ENCODE results near the gene OR6K3.

OR6K3 gene, protein sequence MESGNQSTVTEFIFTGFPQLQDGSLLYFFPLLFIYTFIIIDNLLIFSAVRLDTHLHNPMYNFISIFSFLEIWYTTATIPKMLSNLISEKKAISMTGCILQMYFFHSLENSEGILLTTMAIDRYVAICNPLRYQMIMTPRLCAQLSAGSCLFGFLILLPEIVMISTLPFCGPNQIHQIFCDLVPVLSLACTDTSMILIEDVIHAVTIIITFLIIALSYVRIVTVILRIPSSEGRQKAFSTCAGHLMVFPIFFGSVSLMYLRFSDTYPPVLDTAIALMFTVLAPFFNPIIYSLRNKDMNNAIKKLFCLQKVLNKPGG

DNA sequence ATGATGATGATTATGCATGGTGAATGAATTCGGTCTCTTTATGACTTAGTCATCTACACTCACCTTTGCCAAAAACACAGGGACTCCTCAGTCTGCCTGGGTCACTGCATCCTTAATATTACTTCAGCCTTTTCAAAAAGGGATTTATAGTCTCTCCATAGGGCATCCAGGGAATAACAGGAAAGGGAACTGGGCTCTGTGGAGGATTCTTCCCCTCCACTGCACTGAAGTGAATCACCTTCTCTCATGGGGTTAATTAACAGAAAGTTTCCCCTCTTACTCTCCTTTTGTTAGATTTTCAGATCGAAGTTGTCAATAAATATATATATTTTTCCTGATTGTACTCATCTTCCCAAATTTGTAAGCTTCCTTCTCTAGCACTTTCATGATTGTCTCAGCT is at the start of gene OR6K3:
Gene OR6K3 (minus strand): TSS at position 101 of the 400 bp plus-strand sequence. CDS start 2,605 bp downstream, outside the sequence.
- Mint-ChIP-seq H3K4me3 (no peak within 1 kb of the TSS), H3K27me3 (peaks cover 40% of the 10 kb centered on the region), H3K36me3 (ENCODE audit: low read depth) (no peaks in the 10 kb centered on the region), H3K9me3 (no peaks in the 10 kb centered on the region), H3K27ac (no peak within 1 kb of the TSS), H3K4me1 (ENCODE audit: low read depth) (peaks cover 6% of the 10 kb centered on the region)

DNA sequence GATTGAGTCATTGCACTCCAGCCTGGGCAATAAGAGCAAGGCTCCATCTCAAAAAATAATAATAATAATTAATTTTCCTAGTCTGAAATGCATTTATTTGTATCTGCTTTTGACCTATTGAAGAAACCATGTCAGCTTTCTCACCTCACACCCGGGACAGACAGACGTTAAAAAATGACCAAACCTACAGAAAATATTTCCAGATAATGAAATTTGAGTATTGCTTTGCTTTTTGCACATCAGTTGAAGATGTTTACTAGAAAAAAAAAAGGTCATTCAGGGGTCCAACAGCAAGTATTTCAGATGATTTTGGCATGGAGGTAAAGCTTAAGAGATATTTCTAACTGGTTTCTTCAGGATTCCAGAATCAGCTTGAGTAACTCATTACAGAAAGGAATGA is 33.9 kb upstream of the OR6K3 start, which contains the start of gene OR6K6:
Gene OR6K6 (plus strand): TSS at position 301 of the 400 bp plus-strand sequence. CDS start 168 bp downstream, outside the sequence.
- H3K4me3 Mint-ChIP-seq = no peak within 1 kb of the TSS
- peaks cover 16% of the 10 kb centered on the region for H3K27me3 Mint-ChIP-seq
- H3K4me1 Mint-ChIP-seq (ENCODE audit: low read depth) = no peaks in the 10 kb centered on the region
- H3K36me3 Mint-ChIP-seq (ENCODE audit: low read depth) = no peaks in the 10 kb centered on the region
- no peak within 1 kb of the TSS for H3K27ac Mint-ChIP-seq
- no peaks in the 10 kb centered on the region for H3K9me3 Mint-ChIP-seq

DNA sequence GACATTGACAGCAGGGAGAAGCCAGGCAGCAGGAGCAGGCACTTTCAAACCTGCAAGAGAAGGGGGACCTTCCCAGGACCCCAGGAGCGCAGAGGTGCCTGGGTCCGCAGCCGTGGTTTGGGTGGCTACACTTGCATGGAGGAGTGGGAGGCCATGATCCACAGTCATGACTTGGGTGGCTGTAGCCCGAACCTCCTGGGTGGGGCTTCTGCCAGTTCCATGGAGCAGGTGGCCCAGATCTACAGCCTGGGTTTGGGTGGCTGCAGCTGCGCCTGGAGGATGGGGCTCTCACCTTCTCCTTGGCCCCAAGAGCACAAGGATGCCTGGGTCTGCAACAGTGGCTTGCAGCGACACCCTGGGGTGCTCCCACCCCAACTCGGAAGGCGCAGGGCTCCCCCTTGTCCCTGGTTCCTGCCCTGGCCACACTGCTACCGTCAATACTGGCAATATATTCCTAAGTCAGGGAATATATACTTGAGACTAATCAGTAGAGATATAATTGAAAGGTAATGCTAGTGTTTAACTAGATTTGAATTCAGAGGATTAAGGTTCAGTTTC is 31.7 kb upstream of the OR6K3 start:
- Mint-ChIP-seq H3K4me3 (no peak overlapping the region), H3K27ac (no peak overlapping the region), H3K9me3 (no peaks in the 10 kb centered on the region), H3K4me1 (ENCODE audit: low read depth) (no peaks in the 10 kb centered on the region), H3K36me3 (ENCODE audit: low read depth) (no peaks in the 10 kb centered on the region), H3K27me3 (peaks cover 9% of the 10 kb centered on the region)

DNA sequence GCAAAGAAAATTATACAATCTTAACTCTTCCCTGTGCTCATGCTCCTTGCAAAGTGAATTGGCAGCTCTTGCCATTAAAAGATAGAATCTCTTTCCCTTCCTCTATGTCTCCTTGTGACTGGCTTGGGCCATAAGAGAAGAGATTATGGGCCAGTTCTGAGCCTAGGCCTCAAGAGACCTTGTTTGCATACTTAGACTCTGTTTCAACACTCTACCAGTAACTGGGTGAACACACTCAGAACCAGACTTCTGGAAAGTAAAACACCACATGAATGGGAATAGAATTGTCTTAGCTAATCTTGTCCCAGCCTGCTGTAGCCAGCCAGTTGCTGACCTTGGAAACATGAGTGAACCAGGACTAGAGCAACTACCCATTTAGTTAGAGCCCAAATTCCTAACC is 15.3 kb upstream of the OR6K3 start:
- Mint-ChIP-seq H3K4me1 (ENCODE audit: low read depth) (no peaks in the 10 kb centered on the region), H3K36me3 (ENCODE audit: low read depth) (no peaks in the 10 kb centered on the region), H3K9me3 (no peaks in the 10 kb centered on the region), H3K27me3 (peaks cover 19% of the 10 kb centered on the region), H3K4me3 (no peak overlapping the region), H3K27ac (no peak overlapping the region)

DNA sequence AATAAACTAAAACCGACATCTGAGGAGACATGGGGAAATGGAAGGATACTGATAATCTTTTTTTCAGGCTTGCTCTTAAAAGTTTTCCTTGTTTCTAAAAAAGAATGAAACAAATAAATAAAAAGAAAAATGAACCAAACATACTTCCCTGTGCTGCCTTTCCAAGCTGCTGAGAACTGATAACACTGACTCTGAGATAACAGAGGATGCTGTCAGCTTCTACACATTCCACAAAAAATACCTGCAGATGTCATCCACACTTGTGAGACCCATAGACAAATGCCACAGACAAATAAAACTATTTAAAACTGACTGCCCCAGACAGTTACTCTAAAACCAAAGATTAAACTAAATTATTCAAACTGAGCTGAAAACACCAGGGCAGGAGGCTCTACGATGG is 12.0 kb upstream of the OR6K3 start:
- H3K9me3 Mint-ChIP-seq = no peaks in the 10 kb centered on the region
- H3K27ac Mint-ChIP-seq = no peak overlapping the region
- no peaks in the 10 kb centered on the region for H3K36me3 Mint-ChIP-seq (ENCODE audit: low read depth)
- no peaks in the 10 kb centered on the region for H3K4me1 Mint-ChIP-seq (ENCODE audit: low read depth)
- no peak overlapping the region for H3K4me3 Mint-ChIP-seq
- peaks cover 11% of the 10 kb centered on the region for H3K27me3 Mint-ChIP-seq

DNA sequence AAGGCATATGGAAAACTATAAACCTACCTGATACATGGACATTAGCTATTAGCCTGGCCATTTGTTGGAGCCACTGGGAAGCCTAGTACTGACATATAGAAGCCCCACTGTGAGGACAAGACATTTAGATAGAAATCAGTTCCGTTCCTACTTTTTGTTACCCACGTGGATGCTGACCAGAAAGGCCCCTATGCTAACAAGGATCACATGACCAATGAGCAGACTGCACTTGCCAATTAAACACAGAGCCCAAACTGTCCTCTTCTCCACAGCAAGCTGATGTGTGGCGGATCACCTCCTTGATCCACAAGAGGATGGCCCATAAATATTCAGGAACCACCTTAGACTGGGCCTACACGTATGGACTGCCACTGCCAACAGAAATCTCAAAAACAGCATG is 11.2 kb upstream of the OR6K3 start:
- no peaks in the 10 kb centered on the region for H3K36me3 Mint-ChIP-seq (ENCODE audit: low read depth)
- no peaks in the 10 kb centered on the region for H3K9me3 Mint-ChIP-seq
- peaks cover 15% of the 10 kb centered on the region for H3K27me3 Mint-ChIP-seq
- H3K27ac Mint-ChIP-seq = no peak overlapping the region
- H3K4me1 Mint-ChIP-seq (ENCODE audit: low read depth) = no peaks in the 10 kb centered on the region
- H3K4me3 Mint-ChIP-seq = no peak overlapping the region

DNA sequence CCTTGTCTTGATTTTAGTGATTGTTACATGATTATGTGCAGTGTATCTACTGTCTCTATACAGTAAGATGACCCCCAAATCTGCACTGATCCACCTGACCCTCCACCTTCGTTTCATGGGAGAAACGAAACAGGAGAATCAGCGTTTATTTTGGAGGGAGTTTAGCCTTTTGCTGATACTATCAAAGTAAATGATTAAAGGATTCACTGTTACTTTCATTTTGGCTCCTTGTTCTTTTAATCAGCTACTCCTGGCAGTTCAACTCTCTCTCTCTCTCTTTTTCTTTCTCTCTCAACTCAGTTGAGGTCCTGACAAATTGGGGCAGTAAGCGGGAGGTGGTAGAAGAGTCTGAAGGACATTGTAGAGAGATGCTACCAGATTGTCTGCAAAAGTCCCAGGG is 9.9 kb upstream of the OR6K3 start:
- H3K27me3 Mint-ChIP-seq = peaks cover 19% of the 10 kb centered on the region
- H3K36me3 Mint-ChIP-seq (ENCODE audit: low read depth) = no peaks in the 10 kb centered on the region
- H3K27ac Mint-ChIP-seq = no peak overlapping the region
- no peaks in the 10 kb centered on the region for H3K4me1 Mint-ChIP-seq (ENCODE audit: low read depth)
- no peaks in the 10 kb centered on the region for H3K9me3 Mint-ChIP-seq
- no peak overlapping the region for H3K4me3 Mint-ChIP-seq

DNA sequence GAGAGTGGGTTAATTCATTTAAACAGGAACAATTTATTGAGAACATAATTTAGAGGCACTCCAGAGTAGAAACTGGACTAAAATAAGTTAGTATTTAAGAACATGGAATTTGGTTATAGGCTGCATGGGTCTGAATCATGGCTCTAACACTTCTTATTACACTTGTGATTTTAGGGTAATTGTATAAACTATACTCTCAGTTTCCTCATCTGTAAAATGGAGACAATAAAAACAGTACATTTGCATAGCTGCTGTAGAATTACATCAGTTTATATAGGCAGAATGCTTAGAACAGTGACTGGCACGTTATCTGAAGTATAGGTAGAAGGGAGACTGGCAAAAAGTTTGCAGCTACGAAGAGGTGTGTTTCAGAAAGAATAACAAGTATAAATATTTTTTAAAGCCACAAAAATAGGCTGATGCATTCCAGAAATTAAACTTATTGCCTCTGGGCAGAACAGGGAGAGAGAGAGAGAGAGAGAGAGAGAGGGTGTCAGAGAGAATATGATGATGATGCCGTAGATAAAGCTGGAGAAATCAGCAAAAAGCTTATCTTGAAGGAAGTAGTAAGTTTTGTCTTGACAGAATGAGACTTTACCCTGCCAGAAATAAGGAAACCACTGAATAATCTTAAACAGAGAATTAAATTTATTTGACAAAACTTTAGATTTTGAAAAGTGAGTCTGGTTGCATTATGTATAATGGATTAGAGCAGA is 8.1 kb upstream of the OR6K3 start:
- peaks cover 22% of the 10 kb centered on the region for H3K27me3 Mint-ChIP-seq
- H3K4me1 Mint-ChIP-seq (ENCODE audit: low read depth) = no peaks in the 10 kb centered on the region
- no peaks in the 10 kb centered on the region for H3K36me3 Mint-ChIP-seq (ENCODE audit: low read depth)
- no peaks in the 10 kb centered on the region for H3K9me3 Mint-ChIP-seq
- H3K4me3 Mint-ChIP-seq = no peak overlapping the region
- H3K27ac Mint-ChIP-seq = no peak overlapping the region

DNA sequence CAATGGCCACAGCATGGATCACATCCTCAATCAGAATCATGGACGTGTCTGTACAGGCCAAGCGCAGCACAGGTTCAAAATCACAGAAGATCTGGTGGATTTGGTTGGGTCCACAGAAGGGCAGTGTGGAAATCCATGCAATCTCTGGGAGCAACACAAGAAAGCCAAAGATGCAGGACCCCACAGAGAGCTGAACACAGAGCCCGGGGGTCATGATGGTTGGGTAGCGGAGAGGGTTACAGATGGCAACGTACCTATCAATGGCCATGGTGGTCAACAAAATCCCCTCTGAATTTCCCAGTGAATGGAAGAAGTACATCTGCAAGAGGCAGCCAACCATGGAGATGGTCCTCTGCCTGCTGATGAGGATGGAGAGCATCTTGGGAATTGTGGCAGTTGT is 3.9 kb upstream of the OR6K3 start:
- Mint-ChIP-seq H3K36me3 (ENCODE audit: low read depth) (no peaks in the 10 kb centered on the region), H3K4me1 (ENCODE audit: low read depth) (no peaks in the 10 kb centered on the region), H3K4me3 (no peak overlapping the region), H3K27ac (no peak overlapping the region), H3K27me3 (peaks cover 46% of the 10 kb centered on the region), H3K9me3 (no peaks in the 10 kb centered on the region)

DNA sequence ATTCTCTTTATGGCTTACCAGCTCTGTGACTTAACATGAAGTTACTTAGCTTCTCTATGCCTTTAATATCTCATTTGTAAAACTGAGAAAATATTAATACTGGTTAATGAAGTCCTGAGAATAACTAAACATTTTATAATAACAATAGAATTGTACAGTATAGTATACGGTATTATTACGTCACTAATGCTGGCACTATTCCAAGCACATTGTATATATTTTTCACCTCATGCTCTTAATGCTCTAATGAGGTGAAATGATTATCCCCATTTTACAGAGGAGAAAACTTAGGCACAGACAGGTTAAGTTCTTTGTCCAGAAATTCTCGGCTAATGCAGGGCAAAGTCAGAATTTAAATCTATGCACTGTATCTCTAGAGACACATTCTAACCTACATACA is 856 bp downstream of the OR6K3 start:
- Mint-ChIP-seq H3K4me1 (ENCODE audit: low read depth) (peaks cover 6% of the 10 kb centered on the region), H3K27me3 (peaks cover 43% of the 10 kb centered on the region), H3K36me3 (ENCODE audit: low read depth) (no peaks in the 10 kb centered on the region), H3K27ac (no peak overlapping the region), H3K4me3 (no peak overlapping the region), H3K9me3 (no peaks in the 10 kb centered on the region)

DNA sequence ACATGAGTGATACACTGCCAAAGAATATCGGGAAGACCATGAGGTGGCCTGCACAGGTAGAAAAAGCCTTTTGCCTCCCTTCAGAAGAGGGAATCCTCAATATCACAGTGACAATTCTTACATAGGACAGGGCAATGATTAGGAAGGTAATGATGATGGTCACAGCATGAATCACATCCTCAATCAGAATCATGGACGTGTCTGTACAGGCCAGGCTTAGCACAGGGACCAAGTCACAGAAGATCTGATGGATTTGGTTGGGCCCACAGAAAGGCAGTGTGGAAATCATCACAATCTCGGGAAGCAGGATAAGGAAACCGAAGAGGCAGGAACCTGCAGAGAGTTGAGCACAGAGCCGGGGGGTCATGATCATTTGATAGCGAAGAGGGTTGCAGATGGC is 3.2 kb downstream of the OR6K3 start:
- Mint-ChIP-seq H3K27ac (no peak overlapping the region), H3K4me1 (ENCODE audit: low read depth) (peaks cover 6% of the 10 kb centered on the region), H3K36me3 (ENCODE audit: low read depth) (no peaks in the 10 kb centered on the region), H3K9me3 (no peaks in the 10 kb centered on the region), H3K4me3 (no peak overlapping the region), H3K27me3 (peaks cover 44% of the 10 kb centered on the region)

DNA sequence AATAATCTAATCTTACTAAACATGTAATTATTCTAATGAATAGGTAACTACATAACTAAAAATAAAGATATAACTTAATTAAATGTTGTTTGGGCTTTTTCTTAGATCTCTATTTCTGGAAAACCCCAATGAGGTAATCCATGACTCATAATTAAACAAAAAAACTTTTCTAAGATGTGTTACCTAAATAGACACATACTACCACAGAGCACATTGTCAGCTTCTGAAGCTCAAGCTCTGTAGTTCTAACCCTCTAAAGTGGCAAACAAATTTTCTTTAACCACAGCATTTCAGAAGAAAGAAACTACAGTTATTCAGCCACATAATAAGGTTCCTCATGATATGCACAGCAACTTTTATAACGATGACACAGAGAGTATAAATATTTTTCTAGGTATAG is 4.2 kb downstream of the OR6K3 start:
- Mint-ChIP-seq H3K9me3 (no peaks in the 10 kb centered on the region), H3K27ac (no peak overlapping the region), H3K4me1 (ENCODE audit: low read depth) (peaks cover 6% of the 10 kb centered on the region), H3K4me3 (no peak overlapping the region), H3K36me3 (ENCODE audit: low read depth) (no peaks in the 10 kb centered on the region), H3K27me3 (peaks cover 45% of the 10 kb centered on the region)

DNA sequence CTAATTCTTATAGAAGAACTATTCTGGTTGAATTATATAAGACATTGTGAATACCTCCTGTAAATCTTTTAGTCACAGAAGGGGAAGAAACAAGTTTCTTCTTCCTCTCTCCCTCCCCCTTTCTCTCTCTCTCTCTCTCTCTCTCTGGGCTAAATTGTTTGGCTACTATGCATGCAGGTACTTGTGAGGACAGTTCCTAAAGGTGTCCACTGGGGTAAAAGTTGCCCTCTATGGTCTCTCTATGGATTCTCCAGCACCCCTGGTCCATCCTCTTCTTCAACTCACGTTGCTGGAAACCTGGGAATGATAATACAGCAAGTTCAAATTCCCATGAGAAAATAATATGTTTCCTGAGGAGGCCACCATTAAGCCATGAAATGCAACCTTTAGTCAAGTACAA is 5.8 kb downstream of the OR6K3 start:
- Mint-ChIP-seq H3K9me3 (no peaks in the 10 kb centered on the region), H3K4me3 (no peak overlapping the region), H3K27ac (no peak overlapping the region), H3K36me3 (ENCODE audit: low read depth) (no peaks in the 10 kb centered on the region), H3K27me3 (peaks cover 35% of the 10 kb centered on the region), H3K4me1 (ENCODE audit: low read depth) (peaks cover 6% of the 10 kb centered on the region)

DNA sequence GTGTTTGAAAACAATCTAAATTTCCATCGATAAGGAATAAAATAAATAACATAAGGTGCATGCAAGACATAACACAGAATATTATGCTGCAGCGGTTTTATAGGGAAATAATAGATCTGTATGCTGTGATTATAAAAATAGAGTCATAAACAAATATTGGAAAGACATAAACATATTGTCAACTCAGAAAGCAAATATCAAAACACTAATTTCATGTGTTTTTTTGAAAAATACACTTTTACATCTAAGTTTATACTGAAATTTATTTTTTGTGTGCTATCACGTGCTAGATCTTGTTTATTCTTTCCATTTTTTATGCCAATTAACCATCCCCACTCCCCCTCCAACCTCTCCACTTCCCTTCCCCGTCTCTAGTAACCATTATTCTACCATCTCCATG is 9.4 kb downstream of the OR6K3 start:
- H3K27me3 Mint-ChIP-seq = peaks cover 27% of the 10 kb centered on the region
- H3K36me3 Mint-ChIP-seq (ENCODE audit: low read depth) = no peaks in the 10 kb centered on the region
- no peak overlapping the region for H3K27ac Mint-ChIP-seq
- H3K9me3 Mint-ChIP-seq = no peaks in the 10 kb centered on the region
- H3K4me1 Mint-ChIP-seq (ENCODE audit: low read depth) = no peaks in the 10 kb centered on the region
- H3K4me3 Mint-ChIP-seq = no peak overlapping the region

DNA sequence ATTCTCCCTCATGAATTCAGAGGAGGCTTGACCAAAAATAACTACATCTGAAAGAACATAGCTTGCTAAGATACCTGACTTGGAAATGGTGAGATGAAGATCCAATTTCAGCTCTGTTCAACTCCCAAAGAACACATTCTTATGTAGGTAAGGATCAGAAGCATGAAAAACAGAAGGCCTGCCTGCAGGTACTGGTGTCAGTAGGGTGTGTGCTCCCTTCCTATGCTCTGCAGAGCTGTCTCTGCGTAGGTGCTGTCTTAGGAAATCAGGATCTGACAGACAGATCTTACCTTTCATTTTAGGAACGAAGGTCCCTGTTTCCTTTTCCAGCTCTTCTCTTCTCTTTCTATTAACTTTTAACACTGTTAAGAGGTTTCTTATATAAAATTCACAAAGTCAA is 14.4 kb downstream of the OR6K3 start:
- Mint-ChIP-seq H3K36me3 (ENCODE audit: low read depth) (no peaks in the 10 kb centered on the region), H3K4me1 (ENCODE audit: low read depth) (no peaks in the 10 kb centered on the region), H3K27me3 (peaks cover 2% of the 10 kb centered on the region), H3K27ac (no peak overlapping the region), H3K4me3 (no peak overlapping the region), H3K9me3 (no peaks in the 10 kb centered on the region)
